ENCODE data around the gene MRAS. TPM values are rescaled to one million over a fixed set of nuclear protein-coding genes. Genes with fewer than 3 reads are reported as not detected.

The MRAS gene
- total and polyA plus RNA-seq, 2 of the 8 experiments (the other 6 are each of a cell fraction or from before 2014, with no cell fraction given), result 10.6 to 16.2 TPM

- Histone ChIP-seq H3K79me2 (ENCODE audit: control insufficient read depth in 1 of 2, insufficient read depth in 2 of 2, low read length in 2 of 2) (no peaks in the 10 kb centered on the region), H2BK12ac (ENCODE audit: low read depth, low read length) (no peak overlapping the region), H2BK120ac (replicated peaks; ENCODE audit: low read depth, low read length) (no peak overlapping the region), H3K56ac (replicated peaks; ENCODE audit: insufficient read length, low read depth, low read length) (no peak overlapping the region), H2BK5ac (ENCODE audit: low read depth, low read length) (no peak overlapping the region), H2AFZ (ENCODE audit: low read length) (no peak overlapping the region), H3K4me3 (ENCODE audit: extremely low read depth in 1 of 4, insufficient read depth in 2 of 4, low read depth in 3 of 4, low read length in 4 of 4) (no peak overlapping the region), H3K27ac (ENCODE audit: low read depth, low read length) (no peak overlapping the region), H3K9me3 (ENCODE audit: insufficient read depth in 2 of 2, low read depth in 1 of 2, low read length in 1 of 2) (no peaks in the 10 kb centered on the region), H2AK5ac (ENCODE audit: low read depth, low read length) (no peak overlapping the region), H4K20me1 (replicated peaks in 1 of 2; ENCODE audit: control insufficient read depth in 1 of 2, insufficient read depth in 2 of 2, low read length in 2 of 2) (no peaks in the 10 kb centered on the region), H3K79me1 (ENCODE audit: low read depth, low read length) (no peaks in the 10 kb centered on the region; the same call in 1 of the 2 replicates), H3K4ac (replicated peaks; ENCODE audit: insufficient read length, low read depth, low read length) (no peak overlapping the region), H3K23me2 (ENCODE audit: low read depth, low read length) (no peaks in the 10 kb centered on the region), H3K14ac (ENCODE audit: insufficient read length) (no peak overlapping the region), H3K23ac (ENCODE audit: insufficient read length) (no peak overlapping the region), H3K4me2 (ENCODE audit: insufficient read depth in 1 of 2, low read depth in 2 of 2, low read length in 2 of 2) (no peak overlapping the region), H3K36me3 (ENCODE audit: control insufficient read depth in 2 of 4, insufficient read depth in 4 of 4, low read length in 3 of 4) (0 out of 8 replicates have a peak, but pooled peaks cover 0 to 4% (median 1%) of the 10 kb centered on the region in 4 experiments), H3K4me1 (replicated peaks in 1 of 4; ENCODE audit: control insufficient read depth in 3 of 4, insufficient read depth in 4 of 4, low read length in 3 of 4) (peaks cover 2 to 13% (median 10%) of the 10 kb centered on the region in 4 experiments), H4K5ac (ENCODE audit: insufficient read length, low read depth, low read length) (no peak overlapping the region), H2BK20ac (ENCODE audit: low read length) (no peak overlapping the region), H3K18ac (ENCODE audit: extremely low read depth, low read length) (no peak overlapping the region), H4K91ac (replicated peaks; ENCODE audit: insufficient read length, low read length) (no peak overlapping the region), H3K27me3 (replicated peaks in 1 of 4; ENCODE audit: control insufficient read depth in 3 of 4, extremely low read depth in 1 of 4, insufficient read depth in 3 of 4, low read length in 3 of 4) (no peaks in the 10 kb centered on the region), H2BK15ac (ENCODE audit: low read length) (no peak overlapping the region), H3K9ac (replicated peaks in 1 of 4; ENCODE audit: extremely low read depth in 1 of 4, low read depth in 3 of 4, low read length in 3 of 4) (no peak overlapping the region), H4K8ac (ENCODE audit: extremely low read depth, insufficient read depth, low read length) (no peak overlapping the region)
- no peak for FAIRE-seq
- CTCF ChIA-PET (ENCODE audit: partially characterized antibody), result interaction anchor here (0.7 to 6.6 kb wide), 5 partner anchors 14 to 218 kb away, joined by 3 to 25 read pairs (median 4); no protein-coding TSS in a partner anchor
- TF ChIP-seq JUN (IDR thresholded peaks at IDR 0.05; ENCODE audit: low read depth, low read length) (no peak), EP300 (IDR thresholded peaks at IDR 0.05; ENCODE audit: borderline replicate concordance in 1 of 2, low read depth in 2 of 2, low read length in 2 of 2) (no peak), HDAC6 (IDR thresholded peaks at IDR 0.05; ENCODE audit: low read depth, low read length) (no peak), SIX5 (IDR thresholded peaks at IDR 0.05; ENCODE audit: low read depth, low read length) (no peak), CREB1 (IDR thresholded peaks at IDR 0.05) (no peak), KDM5A (IDR thresholded peaks at IDR 0.05; ENCODE audit: low read length) (no peak), POLR2AphosphoS5 (IDR thresholded peaks at IDR 0.05; ENCODE audit: low read depth, low read length) (no peak), KDM1A (IDR thresholded peaks at IDR 0.05; ENCODE audit: borderline replicate concordance, low read length) (no peak), YY1 (IDR thresholded peaks at IDR 0.05; ENCODE audit: low read depth, low read length) (no peak), MAFK (IDR thresholded peaks at IDR 0.05; ENCODE audit: low read depth, low read length) (no peak)
- POLR2A ChIA-PET (ENCODE audit: partially characterized antibody), result interaction anchor here (3.3 kb wide), 1 partner anchor 9 kb away, joined by 13 read pairs; no protein-coding TSS in a partner anchor
- DNase-seq (ENCODE audit: low read depth in 1 of 2, low spot score in 2 of 2), result no peak
- WGBS, 2 experiments (ENCODE audit: extremely low coverage in 1 of 2, insufficient coverage in 1 of 2, insufficient read length in 1 of 2, insufficient replicate concordance in 2 of 2, low coverage in 1 of 2, low lambda C conversion rate in 2 of 2, missing lambda C conversion rate in 1 of 2), result 93% methylated on average over 11 of the region's 11 CpGs; no CpG with 5 or more reads in 1 of the 2 experiments
Measured at GRCh38 chr3:138398791-138399575, 50.6 kb downstream of the MRAS start.
